Testis (tissue), 2 donors: ENCODE data around the gene NIPBL.

Experiments
- CTCF ChIP-seq, 3 experiments: fragments of 450-650 bp in 2 of 3; fragments of 200-600 bp in 1 of 3; sonication (generic) in 1 of 3; IDR thresholded peaks; one replicate each; pipeline ENCODE4 v1.5.1; 2016 to 2019; ENCODE audit warnings: antibody characterized with exemption in 3 of 3, mild to moderate bottlenecking in 2 of 3, moderate library complexity in 1 of 3
- POLR2A ChIP-seq: fragments of 450-650 bp; IDR thresholded peaks from one replicate; pipeline ENCODE4 v1.6.1; 2017; ENCODE audit warnings: antibody characterized with exemption, mild to moderate bottlenecking, moderate library complexity

GRCh38 chr5:36943584-36943983, 67.0 kb downstream of the NIPBL start:
- TF ChIP-seq CTCF (IDR thresholded peaks at IDR 0.05): no peak
- TF ChIP-seq POLR2A: no peak
